Esophagus muscularis mucosa (tissue), 3 donors: ENCODE data around the gene SEMA6A.

ENCODE experiments used
- CTCF ChIP-seq, 3 experiments: fragments of 200-600 bp in 2 of 3; fragments of 450-650 bp in 1 of 3; sonication (generic) in 2 of 3; IDR thresholded peaks; one replicate each; pipeline ENCODE4 v1.5.1; 2017 to 2019; ENCODE audit warnings: antibody characterized with exemption in 3 of 3, mild to moderate bottlenecking in 2 of 3, moderate library complexity in 1 of 3
- POLR2A ChIP-seq: fragments of 450-650 bp; IDR thresholded peaks from one replicate; pipeline ENCODE4 v1.6.1; 2017; ENCODE audit warnings: antibody characterized with exemption, moderate library complexity, mild to moderate bottlenecking, low read depth
- POLR2AphosphoS5 ChIP-seq, 2 donors: sonication (generic); formaldehyde crosslinking; IDR thresholded peaks; one replicate each; pipeline ENCODE4 v1.6.1; 2017; ENCODE audit warnings: antibody characterized with exemption in 2 of 2

DNA sequence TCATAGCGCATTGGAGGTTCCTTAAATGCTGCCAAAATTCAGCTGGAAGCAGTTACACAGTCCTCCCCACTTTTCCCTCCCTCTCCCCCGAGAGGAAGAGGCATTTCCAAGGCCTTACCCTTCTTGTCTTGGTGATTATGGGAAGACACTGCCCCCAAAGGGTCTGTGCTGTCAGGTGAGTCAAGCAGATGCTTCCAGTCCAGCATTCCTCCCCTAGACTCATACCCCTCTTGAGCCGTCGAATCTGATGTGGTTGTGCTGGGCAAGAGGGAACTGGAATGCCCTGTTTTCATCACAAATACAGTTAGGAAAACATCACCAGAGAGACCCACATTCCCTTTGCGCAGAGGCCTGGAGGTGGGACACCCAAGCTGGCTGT is 107.2 kb downstream of the SEMA6A start:
- no peak for TF ChIP-seq CTCF (IDR thresholded peaks at IDR 0.05)
- no peak for TF ChIP-seq POLR2AphosphoS5 (IDR thresholded peaks at IDR 0.05)
- TF ChIP-seq POLR2A = no peak
